GM12865 (cell line): ENCODE measurements around the gene MICB.

Experiments used
- DNase-seq: peaks from one replicate; pipeline ENCODE4 v3.0.0; 2010; ENCODE audit warnings: low read depth
- H3K4me3 ChIP-seq: 2 replicates; pipeline ENCODE4 v1.5.1; 2011; ENCODE audit warnings: mild to moderate bottlenecking, low read depth, low read length, control low read depth
- TF ChIP-seq, protein P1 (sequence below): IDR thresholded peaks from 2 replicates; pipeline ENCODE4 v1.5.1; 2011; ENCODE audit warnings: low read length, control low read depth, low read depth, inconsistent platforms; ENCODE audit not compliant: insufficient read depth; ENCODE audit errors: missing control alignments

MICB gene

DNA sequence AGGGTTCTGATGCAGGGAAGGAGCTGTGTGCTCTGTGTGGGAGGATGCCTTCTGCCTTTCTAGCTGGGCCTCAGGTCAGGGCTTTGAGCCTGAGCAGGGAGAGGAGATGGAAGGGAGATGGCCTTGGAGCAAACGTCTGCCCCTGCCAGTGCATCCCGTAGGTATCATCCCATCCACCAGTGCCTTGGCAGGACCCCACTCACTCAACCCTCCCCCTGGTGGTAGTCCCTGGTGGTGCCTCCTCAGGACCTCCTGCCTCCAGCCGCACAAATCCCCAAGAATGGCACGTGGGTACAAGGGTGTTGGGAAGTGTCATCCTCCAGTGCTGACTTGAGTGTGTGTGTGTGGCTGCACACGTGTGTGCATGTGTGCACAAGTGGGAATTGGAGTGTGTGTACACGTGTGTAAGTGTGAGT is 23.1 kb upstream of the MICB start:
- TF ChIP-seq, protein P1, sequence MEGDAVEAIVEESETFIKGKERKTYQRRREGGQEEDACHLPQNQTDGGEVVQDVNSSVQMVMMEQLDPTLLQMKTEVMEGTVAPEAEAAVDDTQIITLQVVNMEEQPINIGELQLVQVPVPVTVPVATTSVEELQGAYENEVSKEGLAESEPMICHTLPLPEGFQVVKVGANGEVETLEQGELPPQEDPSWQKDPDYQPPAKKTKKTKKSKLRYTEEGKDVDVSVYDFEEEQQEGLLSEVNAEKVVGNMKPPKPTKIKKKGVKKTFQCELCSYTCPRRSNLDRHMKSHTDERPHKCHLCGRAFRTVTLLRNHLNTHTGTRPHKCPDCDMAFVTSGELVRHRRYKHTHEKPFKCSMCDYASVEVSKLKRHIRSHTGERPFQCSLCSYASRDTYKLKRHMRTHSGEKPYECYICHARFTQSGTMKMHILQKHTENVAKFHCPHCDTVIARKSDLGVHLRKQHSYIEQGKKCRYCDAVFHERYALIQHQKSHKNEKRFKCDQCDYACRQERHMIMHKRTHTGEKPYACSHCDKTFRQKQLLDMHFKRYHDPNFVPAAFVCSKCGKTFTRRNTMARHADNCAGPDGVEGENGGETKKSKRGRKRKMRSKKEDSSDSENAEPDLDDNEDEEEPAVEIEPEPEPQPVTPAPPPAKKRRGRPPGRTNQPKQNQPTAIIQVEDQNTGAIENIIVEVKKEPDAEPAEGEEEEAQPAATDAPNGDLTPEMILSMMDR: peak; percentile 48
- H3K4me3 ChIP-seq: no peak overlapping the region
- no peak for DNase-seq

DNA sequence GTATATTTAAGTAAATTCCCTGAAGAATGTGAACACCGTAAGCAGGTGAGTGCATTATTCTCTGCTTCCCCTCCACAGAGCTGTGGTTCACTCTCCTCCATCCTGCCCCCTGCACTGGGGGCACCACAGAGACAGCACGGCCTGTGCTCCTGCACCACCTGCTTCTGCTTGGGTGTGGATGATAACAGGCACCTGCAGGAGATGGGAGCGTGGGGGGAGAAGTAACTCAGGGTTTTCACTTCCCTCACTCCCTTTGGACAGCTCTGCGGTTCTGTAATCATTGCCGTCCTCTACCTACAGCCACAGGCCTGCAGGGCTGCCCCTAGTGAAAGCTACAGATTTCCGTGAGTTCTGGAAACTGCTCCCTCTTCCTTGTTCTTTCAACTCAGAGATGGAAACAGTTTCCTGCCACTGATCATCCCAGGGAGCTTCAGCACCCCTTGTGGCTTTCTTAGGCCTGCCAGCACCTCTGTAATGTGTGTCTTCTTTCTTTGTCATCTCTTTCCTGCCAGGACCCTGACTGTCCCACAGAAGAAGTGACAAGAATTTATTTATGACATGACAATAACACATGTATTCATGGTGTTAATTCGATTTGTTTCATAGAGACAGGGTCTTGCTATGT is 21.3 kb upstream of the MICB start:
- no peak for DNase-seq
- TF ChIP-seq, protein P1: no peak
- no peak overlapping the region for H3K4me3 ChIP-seq

DNA sequence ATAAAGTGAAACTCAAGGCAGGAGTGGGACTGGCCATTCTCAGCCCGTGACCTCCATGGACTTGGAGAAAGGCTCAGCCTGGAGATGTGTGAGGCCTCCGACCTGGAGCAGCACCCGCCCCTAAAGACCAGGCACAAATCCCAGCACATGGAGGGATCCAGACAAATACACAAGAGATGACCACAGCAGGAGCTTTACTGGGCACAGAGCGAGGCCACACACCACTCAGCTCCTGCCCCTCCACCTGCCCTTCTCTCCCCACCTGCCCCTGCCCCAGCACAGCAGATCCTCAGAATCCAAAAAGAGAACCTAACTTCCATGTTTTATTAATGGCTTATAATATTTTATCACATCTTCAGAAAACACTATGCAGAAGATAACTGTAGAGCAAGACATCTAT is 20.4 kb upstream of the MICB start:
- no peak for DNase-seq
- TF ChIP-seq, protein P1: no peak
- no peak overlapping the region for H3K4me3 ChIP-seq

DNA sequence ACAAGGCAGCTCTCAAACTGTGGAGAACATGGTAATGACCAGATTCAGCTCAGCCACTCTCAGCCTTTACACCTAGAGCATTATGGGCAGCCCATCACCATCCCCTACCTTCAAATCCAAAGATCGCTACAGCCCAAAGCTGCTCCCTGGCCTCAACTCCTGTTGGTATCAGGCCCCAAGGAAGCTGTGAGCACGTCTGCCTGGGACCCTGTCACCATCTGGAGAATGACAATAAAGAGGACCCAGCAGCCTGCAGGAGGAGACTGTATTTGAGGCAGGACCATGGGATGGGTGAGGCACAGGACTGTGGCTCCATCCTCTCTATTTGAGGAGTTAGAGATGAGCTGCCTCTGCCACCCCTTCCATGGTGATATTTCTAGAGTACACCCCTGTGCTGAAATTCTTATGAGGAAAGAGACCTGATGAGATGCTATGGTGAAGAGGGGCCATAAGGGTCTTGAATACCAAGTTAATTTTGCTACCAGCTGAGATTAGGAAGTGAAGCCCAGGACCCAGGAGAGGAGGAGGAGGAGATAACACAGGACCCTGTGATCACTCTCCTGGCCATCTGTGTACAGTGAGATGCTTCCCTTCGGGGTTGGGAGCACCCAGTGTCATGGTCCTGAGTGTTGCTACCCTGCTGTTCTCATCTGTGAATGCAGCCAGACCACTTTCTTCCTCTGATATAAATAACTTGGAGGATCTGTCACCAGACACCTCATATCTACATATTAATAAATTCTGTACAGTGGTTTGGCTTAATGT is 19.6 kb upstream of the MICB start:
- DNase-seq: no peak
- TF ChIP-seq, protein P1: no peak

DNA sequence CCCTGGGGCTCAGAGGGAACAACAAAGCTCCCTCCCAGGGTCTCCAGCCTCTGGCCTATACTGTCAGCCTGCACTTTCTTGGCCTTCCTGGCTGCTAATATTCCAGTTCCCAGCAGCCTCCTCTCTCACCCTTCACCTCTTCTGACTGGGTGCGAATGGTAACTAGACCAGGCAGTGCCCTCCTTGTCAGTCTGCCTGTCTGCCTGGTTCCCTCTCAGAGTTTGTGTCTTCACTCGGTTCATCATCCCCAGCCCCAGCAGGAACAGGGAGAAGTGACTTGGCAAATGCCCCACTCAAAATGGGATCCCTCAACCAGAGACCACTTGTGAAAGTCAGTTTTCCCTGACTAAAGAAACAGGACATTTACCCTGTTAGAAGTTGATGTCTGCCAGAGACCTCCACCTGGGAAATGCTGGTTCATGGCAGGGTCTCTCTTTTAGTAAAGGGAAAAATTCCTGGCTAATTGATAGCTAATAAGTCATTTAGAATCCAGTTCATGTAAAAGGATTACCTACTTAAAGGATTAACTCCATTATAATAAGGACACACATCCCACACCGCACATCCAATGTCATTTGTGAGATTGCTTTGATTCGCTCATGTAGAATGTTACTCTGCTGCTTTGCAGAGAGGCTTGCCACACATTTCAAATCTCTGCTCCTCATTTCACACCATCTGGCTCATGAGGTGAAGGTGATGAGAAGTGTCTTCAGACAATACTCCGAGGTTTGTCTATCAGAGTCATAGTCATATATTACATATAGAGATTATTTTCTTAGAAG is 18.6 kb upstream of the MICB start:
- TF ChIP-seq, protein P1: no peak
- DNase-seq: no peak
- H3K4me3 ChIP-seq: no peak overlapping the region

More for the DNA sequence above, 19.6 kb upstream of the MICB start:
- H3K4me3 ChIP-seq: no peak overlapping the region

DNA sequence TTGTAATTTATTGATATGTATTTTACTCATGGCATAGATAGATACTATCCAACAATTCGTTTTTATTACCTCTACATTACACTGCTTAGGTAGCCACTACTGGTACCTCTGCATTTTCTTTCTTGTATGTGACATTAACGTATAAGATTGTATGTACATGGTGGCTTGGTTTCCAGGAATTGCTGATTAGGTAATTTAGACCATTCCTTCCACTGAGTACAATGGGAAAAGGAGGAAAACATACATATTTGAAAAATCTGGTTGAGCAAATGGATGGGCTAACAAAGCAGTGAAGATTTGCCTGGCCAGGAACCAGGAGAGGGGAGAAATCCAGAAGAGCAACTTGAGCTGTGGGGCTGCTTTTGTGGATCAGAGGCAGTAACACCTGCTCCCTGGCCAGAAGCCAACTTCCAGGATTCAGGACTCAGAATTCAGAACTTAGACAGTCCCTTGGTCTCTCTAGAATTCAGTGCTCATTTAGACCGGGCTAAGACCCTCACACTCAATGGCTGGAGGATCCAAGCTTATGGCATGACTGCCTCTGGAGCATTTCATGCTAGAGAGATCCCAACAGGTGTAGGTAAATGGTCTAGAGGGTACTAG is 17.9 kb upstream of the MICB start:
- no peak for DNase-seq
- no peak overlapping the region for H3K4me3 ChIP-seq

More for the DNA sequence above, 17.9 kb upstream of the MICB start:
- TF ChIP-seq, protein P1: no peak
